DMS 273 treated with DMSO at 0.1 percent for 48 hours (cell line): ENCODE data around the gene FGGY.
"Not testable (repeated sequence)": the region's sequence is repeated elsewhere in the genome, so short reads cannot be mapped to it uniquely, and the experiment has no call there.

Experiments
- DNase-seq: peaks from one replicate; lab custom pipeline; 2025; lab: John Stamatoyannopoulos, UW

Gene FGGY

GRCh38 chr1:59545830-59546229, 248.9 kb downstream of the FGGY start:
- no peak for DNase-seq

GRCh38 chr1:59549066-59549837, 252.4 kb downstream of the FGGY start:
- no peak for DNase-seq

- DNase-seq: no peak
Observed at GRCh38 chr1:59549903-59550302, 253.0 kb downstream of the FGGY start.

GRCh38 chr1:59552007-59552406, 255.1 kb downstream of the FGGY start:
- DNase-seq: no peak

- DNase-seq: no peak
Observed at GRCh38 chr1:59553371-59553770, 256.5 kb downstream of the FGGY start.

- DNase-seq: no peak
Observed at GRCh38 chr1:59554011-59554663, 257.2 kb downstream of the FGGY start.

- DNase-seq: no peak
Observed at GRCh38 chr1:59554752-59555151, 257.9 kb downstream of the FGGY start.

- no peak for DNase-seq
Observed at GRCh38 chr1:59556398-59556797, 259.5 kb downstream of the FGGY start.

GRCh38 chr1:59556802-59557548, 260.1 kb downstream of the FGGY start:
- DNase-seq: no peak

GRCh38 chr1:59557549-59557885, 260.6 kb downstream of the FGGY start:
- DNase-seq: no peak

GRCh38 chr1:59558580-59558979, 261.7 kb downstream of the FGGY start:
- DNase-seq: not testable (repeated sequence)

- no peak for DNase-seq
Observed at GRCh38 chr1:59560807-59561450, 264.0 kb downstream of the FGGY start.

GRCh38 chr1:59561796-59562195, 264.9 kb downstream of the FGGY start:
- no peak for DNase-seq

- DNase-seq: no peak
Observed at GRCh38 chr1:59564192-59564891, 267.4 kb downstream of the FGGY start.

GRCh38 chr1:59565611-59566410, 268.9 kb downstream of the FGGY start:
- DNase-seq: no peak

- no peak for DNase-seq
Observed at GRCh38 chr1:59568158-59568935, 271.5 kb downstream of the FGGY start.

- no peak for DNase-seq
Observed at GRCh38 chr1:59569198-59569597, 272.3 kb downstream of the FGGY start.

GRCh38 chr1:59570524-59570923, 273.6 kb downstream of the FGGY start:
- no peak for DNase-seq

GRCh38 chr1:59574085-59574484, 277.2 kb downstream of the FGGY start:
- peak; percentile 44 for DNase-seq

GRCh38 chr1:59577774-59578173, 280.9 kb downstream of the FGGY start:
- no peak for DNase-seq
